Measurements from ENCODE around the gene NSMF.

NSMF gene

GRCh38 chr9:137422604-137423513 lies 36.3 kb downstream of the NSMF start, which contains the start of the genes EXD3 and NOXA1:
EXD3 (minus strand) TSS chr9:137423162; CDS start chr9:137395357, 27,805 bp downstream.
NOXA1 (plus strand) TSS chr9:137423393; CDS start chr9:137423530, 137 bp downstream.
- DNase-seq (ENCODE audit: low read depth, low spot score): peak; percentile 91
- peak within 1 kb of the TSS; percentile 72 for H3K4me3 ChIP-seq (ENCODE audit: low read depth, low read length)
- in situ Hi-C loops (cut with HindIII; ENCODE audit: low sequenced_read_pairs): no loop called here
- peak; percentile 55 for TF ChIP-seq CTCF (IDR thresholded peaks at IDR 0.05; ENCODE audit: low read depth, low read length)

DNA sequence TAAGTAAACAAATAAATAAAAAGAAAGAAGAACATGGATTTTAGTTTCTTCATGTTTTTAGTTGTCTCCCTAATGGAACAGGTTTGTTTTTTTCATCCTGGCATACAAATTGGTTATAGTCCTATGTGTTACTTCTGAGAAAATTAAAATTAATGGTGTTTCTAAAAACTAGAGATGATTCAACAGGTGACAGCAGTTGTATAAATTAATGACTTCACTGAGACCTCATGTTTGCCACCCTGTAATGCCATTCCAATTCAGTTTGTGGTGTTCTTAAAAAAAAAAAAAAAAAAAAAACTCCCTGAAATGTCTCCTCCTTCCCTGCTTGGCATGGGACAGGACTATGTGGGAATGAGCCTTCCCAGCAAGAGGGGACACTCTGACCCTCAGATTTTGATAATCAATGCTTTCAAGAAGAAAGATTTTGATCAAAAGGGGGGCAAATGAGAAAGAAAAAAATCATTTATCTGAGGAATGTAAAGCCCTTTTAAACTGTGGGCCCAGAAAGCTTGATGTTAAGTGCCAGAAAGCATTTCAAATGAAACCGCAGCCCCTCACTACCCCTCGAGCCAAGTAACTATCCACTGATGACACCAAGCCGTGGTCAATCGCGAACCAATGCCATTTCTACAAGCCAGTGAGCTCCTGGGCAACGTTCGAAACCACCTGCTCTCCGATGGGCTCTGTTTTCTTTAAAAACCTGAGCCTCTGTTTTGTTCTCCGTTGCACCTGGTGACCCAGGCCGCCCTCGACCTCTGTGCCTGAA lies 37.1 kb downstream of the NSMF start:
- no peak for TF ChIP-seq CTCF (IDR thresholded peaks at IDR 0.05; ENCODE audit: low read depth, low read length)
- no peak for DNase-seq (ENCODE audit: low read depth, low spot score)
- H3K4me3 ChIP-seq (ENCODE audit: low read depth, low read length): peak overlapping the region; percentile 72
- in situ Hi-C loops (cut with HindIII; ENCODE audit: low sequenced_read_pairs): no loop called here

DNA sequence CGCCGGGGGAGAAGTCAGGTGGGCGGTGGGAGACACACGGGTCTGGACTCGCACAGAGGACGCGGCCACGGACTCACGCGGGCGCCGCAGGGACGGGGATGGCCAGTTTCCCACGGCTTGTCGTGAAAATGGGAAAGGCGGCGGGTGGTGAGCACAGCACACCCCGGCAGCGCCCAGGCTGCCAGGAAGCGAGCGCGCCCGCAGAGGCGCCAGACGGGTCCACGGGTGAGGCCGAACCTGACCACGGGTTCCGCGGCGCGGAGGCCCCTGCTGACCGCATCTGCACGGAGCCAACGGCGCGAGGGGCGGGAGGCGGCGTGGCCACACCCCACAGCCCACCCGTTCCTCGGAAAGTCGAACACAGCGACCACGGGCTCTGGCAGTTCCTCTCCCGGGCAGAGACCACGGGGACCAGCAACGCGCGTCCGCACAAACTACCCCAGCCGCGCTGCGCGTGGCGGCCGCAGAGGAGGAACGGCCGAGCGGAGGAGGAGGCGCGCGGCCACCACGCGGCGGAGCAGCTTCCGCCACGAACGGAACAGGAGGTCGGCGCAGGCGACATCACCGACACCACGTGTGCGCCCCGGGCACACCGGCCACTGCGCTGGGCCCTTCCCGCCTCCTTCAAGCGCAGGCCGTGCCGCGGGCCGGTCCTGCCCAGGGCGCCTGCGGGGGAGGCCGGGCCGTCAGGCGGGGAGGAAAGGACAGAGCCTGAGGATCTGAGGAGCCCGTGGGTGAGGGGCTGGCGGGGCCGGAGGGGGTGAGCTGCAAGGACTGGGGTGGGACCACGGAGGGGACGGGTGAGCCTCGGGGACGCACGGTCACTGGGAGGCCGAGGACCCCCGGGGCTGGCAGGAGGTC lies 41.7 kb downstream of the NSMF start:
- TF ChIP-seq CTCF (IDR thresholded peaks at IDR 0.05; ENCODE audit: low read depth, low read length): no peak
- in situ Hi-C loops (cut with HindIII; ENCODE audit: low sequenced_read_pairs): no loop called here
- no peak for DNase-seq (ENCODE audit: low read depth, low spot score)
- no peak overlapping the region for H3K4me3 ChIP-seq (ENCODE audit: low read depth, low read length)

DNA sequence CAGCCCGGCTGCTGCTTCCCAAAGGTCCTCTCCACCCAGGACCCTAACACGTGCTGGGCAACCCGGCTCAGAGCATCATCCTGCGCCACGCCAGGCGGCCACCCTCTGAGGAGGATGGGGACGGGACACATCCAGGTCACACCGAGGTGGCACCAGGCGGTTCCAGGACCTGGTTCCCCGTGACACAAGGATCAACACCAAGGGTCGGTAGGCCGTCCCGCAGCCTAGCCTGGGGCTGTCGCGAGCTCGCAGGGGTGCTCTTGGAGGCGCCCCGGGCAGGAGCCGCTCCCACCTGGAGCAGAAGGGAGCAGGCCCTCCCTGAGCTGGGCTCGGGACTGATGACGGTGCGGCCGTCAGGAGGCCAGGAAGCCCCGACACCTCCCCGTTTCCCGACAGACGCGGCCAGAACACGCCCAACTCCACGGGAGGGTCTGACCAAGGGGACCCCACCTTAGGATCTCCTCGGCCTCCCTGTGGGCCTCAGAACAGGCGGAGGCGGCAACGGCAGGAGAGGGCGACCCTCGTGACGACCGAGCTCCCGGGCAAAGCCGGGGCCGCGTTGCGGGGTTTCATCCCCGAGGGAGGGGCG lies 42.5 kb downstream of the NSMF start:
- no peak for DNase-seq (ENCODE audit: low read depth, low spot score)
- in situ Hi-C loops (cut with HindIII; ENCODE audit: low sequenced_read_pairs): no loop called here
- TF ChIP-seq CTCF (IDR thresholded peaks at IDR 0.05; ENCODE audit: low read depth, low read length): no peak
- no peak overlapping the region for H3K4me3 ChIP-seq (ENCODE audit: low read depth, low read length)

- in situ Hi-C loops (cut with HindIII; ENCODE audit: low sequenced_read_pairs): no loop called here
- DNase-seq (ENCODE audit: low read depth, low spot score): no peak
- no peak for TF ChIP-seq CTCF (IDR thresholded peaks at IDR 0.05; ENCODE audit: low read depth, low read length)
- H3K4me3 ChIP-seq (ENCODE audit: low read depth, low read length): no peak overlapping the region
These were observed 43.0 kb downstream of the NSMF start for GRCh38 chr9:137416006-137416562.

All from astrocyte of the spinal cord (primary cell).